Fibroblast of pulmonary artery (primary cell): ENCODE results near the gene SCAMP1.

ENCODE experiments used
- DNase-seq: peaks from one replicate; pipeline ENCODE4 v3.0.0-alpha.2; 2010; ENCODE audit warnings: low read depth
- H3K4me3 ChIP-seq: replicated peaks from 2 replicates; pipeline ENCODE4 v1.5.1; 2011; ENCODE audit warnings: low read depth, mild to moderate bottlenecking, control low read depth, low read length, moderate library complexity
- CTCF ChIP-seq: IDR thresholded peaks from 2 replicates; pipeline ENCODE4 v1.5.1; 2011; ENCODE audit warnings: mild to moderate bottlenecking, control low read depth, low read length, inconsistent platforms; ENCODE audit errors: missing control alignments

SCAMP1 gene

GRCh38 chr5:78511121-78511906 lies 150.9 kb downstream of the SCAMP1 start:
- H3K4me3 ChIP-seq, result no peak overlapping the region
- DNase-seq, result no peak
- no peak for TF ChIP-seq CTCF

GRCh38 chr5:78512435-78512834 lies 152.0 kb downstream of the SCAMP1 start:
- H3K4me3 ChIP-seq, result no peak overlapping the region
- TF ChIP-seq CTCF, result no peak
- DNase-seq, result no peak

GRCh38 chr5:78513441-78513840 lies 153.0 kb downstream of the SCAMP1 start:
- TF ChIP-seq CTCF, result no peak
- H3K4me3 ChIP-seq, result no peak overlapping the region
- DNase-seq, result no peak

- no peak for TF ChIP-seq CTCF
- H3K4me3 ChIP-seq, result no peak overlapping the region
- DNase-seq, result no peak
These were observed 154.3 kb downstream of the SCAMP1 start for GRCh38 chr5:78514427-78515330.

- no peak overlapping the region for H3K4me3 ChIP-seq
- no peak for DNase-seq
- no peak for TF ChIP-seq CTCF
These were observed 155.3 kb downstream of the SCAMP1 start for GRCh38 chr5:78515670-78516069.

GRCh38 chr5:78518365-78519197 lies 158.2 kb downstream of the SCAMP1 start:
- TF ChIP-seq CTCF, result no peak
- DNase-seq, result peak; percentile 94
- no peak overlapping the region for H3K4me3 ChIP-seq
